DMS79 (cell line): ENCODE measurements around the gene ZSCAN5B.

Experiments used
- DNase-seq: peaks from one replicate; lab custom pipeline; 2025; lab: John Stamatoyannopoulos, UW

The ZSCAN5B gene

GRCh38 chr19:56145698-56146097 is 51.9 kb downstream of the ZSCAN5B start:
- DNase-seq: no peak

- DNase-seq: no peak
These were observed 52.8 kb downstream of the ZSCAN5B start for GRCh38 chr19:56144831-56145230.

DNA sequence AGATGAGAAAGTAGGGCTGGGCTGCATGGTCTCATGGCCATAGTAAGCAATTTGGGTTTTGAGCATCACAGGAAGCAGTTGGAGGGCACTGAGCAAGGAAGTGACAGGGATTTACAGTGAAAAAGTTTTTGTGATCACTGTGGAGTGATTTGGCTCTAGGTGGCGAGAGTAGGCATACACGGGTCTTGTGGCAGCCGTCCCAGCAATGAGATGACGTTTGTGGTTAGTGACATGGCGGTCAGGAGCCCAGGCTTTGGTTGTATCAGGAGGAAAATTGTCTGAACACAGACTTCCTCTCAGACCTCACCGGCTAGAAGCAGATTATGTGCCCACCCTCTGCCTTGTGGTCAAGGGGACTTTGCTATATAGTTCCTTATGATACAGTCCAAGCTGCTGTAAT is 53.2 kb downstream of the ZSCAN5B start:
- DNase-seq: no peak

DNA sequence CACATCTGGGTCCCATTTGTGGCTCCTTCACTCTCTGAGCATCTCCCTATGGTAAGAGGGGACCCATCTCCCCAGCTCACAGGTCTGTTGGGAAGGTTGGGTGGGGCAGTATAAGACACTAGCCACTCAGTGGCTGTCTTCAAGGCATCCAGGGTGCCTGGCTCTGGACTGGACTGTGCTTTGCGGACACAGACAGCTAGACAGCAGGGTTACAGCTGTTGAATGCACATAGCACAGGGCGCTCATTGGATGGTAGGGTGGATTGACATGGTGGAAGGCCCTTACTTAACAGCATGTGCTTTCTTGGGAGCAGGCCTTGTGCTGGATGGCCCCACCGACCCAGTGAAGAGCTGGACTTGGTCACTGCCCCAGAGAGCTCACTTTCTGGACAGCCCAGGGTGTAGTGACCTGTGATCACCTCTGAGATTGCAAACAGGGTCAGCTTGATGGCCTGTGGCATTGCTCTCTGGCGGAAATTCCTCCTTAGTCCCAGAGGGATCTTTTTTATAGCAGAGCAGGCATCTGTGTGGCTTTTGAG is 54.6 kb downstream of the ZSCAN5B start:
- DNase-seq: no peak

DNA sequence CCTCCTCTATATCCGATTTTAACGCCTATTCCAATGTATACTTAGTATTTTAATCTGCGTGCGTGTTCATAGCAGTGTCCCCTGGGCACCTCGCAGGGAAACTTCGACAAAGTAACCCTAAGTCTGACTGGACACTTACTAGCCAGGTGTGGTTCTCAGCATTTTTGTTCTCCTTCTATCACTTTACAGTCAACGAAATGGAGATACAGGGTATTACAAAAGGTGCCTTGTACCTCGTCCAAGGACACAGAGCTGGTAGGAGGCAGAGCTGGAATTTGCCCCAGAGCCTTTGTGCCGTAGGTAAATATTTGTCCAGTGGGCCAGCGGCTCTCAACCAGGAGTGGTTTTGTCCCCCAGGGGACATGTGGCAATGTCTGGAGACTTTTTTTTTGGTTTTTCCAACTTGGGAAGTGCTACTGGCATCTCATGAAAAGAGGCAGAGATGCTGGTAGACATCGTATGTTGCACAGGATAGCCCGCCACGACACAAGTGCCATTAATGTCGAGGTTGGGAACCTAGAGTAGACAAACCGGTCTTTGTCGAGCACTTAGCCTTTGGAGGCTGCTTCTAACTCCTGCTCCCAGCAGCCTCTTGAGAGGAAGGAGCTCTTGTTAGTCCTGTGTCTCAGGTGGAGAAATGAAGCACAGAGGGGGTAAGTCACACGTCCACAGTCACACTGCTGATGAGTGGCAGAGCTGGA is 55.3 kb downstream of the ZSCAN5B start:
- peak; percentile 94 for DNase-seq

- no peak for DNase-seq
These were observed 56.1 kb downstream of the ZSCAN5B start for GRCh38 chr19:56141417-56141993.

- peak; percentile 100 for DNase-seq
These were observed 56.8 kb downstream of the ZSCAN5B start, which contains the start of gene ZNF444 for GRCh38 chr19:56140583-56141416. Gene ZNF444, plus strand, starts transcription at chr19:56141287. Its CDS starts 5,625 bp downstream, at chr19:56146912.

DNA sequence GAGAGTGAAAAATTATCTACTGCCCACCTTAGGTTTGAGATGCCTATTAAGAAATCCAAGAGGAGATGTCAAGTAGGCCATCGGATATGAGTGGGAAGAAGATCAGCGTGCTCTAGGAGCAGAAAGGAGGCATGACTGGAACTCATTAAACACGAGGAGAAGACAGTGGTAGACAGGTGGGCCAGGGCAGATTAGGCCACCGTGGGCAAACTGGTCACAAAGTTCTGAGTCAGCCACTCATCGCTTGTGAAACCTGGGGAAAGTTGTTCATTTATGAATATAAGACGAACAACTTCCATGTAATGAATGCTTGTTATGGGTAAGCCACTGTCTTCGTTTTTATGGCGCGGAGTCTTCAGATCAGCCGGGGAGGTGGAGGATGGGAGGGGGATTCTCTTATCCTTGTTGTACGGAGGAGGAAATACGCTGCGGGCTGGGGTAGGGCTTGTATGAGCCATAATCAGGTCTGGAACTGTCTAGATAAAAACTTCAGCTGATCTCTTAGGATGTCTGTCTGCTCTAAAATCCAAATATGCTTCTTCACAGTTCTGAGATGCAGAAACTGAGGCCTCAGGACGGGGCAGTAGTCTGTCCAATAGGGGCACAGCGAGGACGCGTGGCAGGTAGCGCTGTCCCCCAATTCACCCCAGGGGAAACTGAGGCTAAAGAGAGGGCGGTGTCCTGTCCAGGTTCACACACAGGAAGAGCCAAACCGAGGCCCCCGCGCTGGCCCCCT is 57.6 kb downstream of the ZSCAN5B start:
- DNase-seq: no peak
